Common myeloid progenitor, CD34-positive (primary cell): Measurements from ENCODE around the gene HEBP1.

ENCODE experiments used
- CTCF ChIA-PET: fragments of 350-600 bp; sonication (Branson Sonifier 250); formaldehyde crosslinking; loops from one replicate; lab custom pipeline; 2021; ENCODE audit warnings: antibody characterized with exemption; lab: Charles Lee
- POLR2A ChIA-PET: fragments of 350-600 bp; sonication (Branson Sonifier 250); formaldehyde crosslinking; loops from one replicate; lab custom pipeline; 2021; ENCODE audit warnings: antibody characterized with exemption; lab: Charles Lee
- DNase-seq, 3 donors: peaks; one replicate each; pipeline versions ENCODE4 v3.0.0 to v3.0.0-alpha.2; 2013
- H3K27ac ChIP-seq, 2 experiments: 1 replicate in 1 of 2; 2 replicates in 1 of 2; pipeline ENCODE4 v1.7.0; 2013; ENCODE audit warnings: inconsistent platforms in 2 of 2, low read length in 2 of 2, mild to moderate bottlenecking in 2 of 2, low read depth in 1 of 2, moderate library complexity in 1 of 2; ENCODE audit not compliant: severe bottlenecking in 2 of 2, insufficient read depth in 1 of 2, poor library complexity in 1 of 2
- H3K27me3 ChIP-seq, 5 experiments: replicated peaks in 2 of 5; 1 replicate in 3 of 5; 2 replicates in 2 of 5; pipeline versions ENCODE4 v1.6.1 to v1.7.0; 2013; ENCODE audit warnings: low read length in 4 of 5, mild to moderate bottlenecking in 2 of 5, moderate library complexity in 2 of 5, inconsistent platforms in 1 of 5; ENCODE audit not compliant: insufficient read depth in 5 of 5, control insufficient read depth in 4 of 5
- H3K36me3 ChIP-seq, 4 experiments: 1 replicate in 2 of 4; 2 replicates in 2 of 4; pipeline versions ENCODE4 v1.6.1 to v1.7.0; 2013; ENCODE audit warnings: low read length in 3 of 4, control low read depth in 1 of 4, mild to moderate bottlenecking in 1 of 4; ENCODE audit not compliant: control insufficient read depth in 4 of 4, insufficient read depth in 4 of 4
- H3K4me1 ChIP-seq, 4 experiments: 1 replicate in 3 of 4; 2 replicates in 1 of 4; pipeline versions ENCODE4 v1.6.1 to v1.7.1; 2013; ENCODE audit warnings: low read length in 3 of 4, mild to moderate bottlenecking in 3 of 4, control low read depth in 1 of 4, inconsistent platforms in 1 of 4, moderate library complexity in 1 of 4; ENCODE audit not compliant: control insufficient read depth in 4 of 4, insufficient read depth in 4 of 4; ENCODE audit errors: control extremely low read depth in 1 of 4
- H3K4me3 ChIP-seq, 7 experiments: 1 replicate in 4 of 7; 2 replicates in 3 of 7; pipeline versions ENCODE4 v1.5.1 to v1.7.0; 2013; ENCODE audit warnings: mild to moderate bottlenecking in 7 of 7, low read length in 6 of 7, moderate library complexity in 6 of 7, inconsistent platforms in 2 of 7, low read depth in 2 of 7, control low read depth in 1 of 7; ENCODE audit not compliant: insufficient read depth in 4 of 7, control insufficient read depth in 1 of 7; ENCODE audit errors: extremely low read depth in 1 of 7
- H3K9me3 ChIP-seq, 5 experiments: 1 replicate in 4 of 5; 2 replicates in 1 of 5; pipeline versions ENCODE4 v1.6.1 to v1.7.1; 2013; ENCODE audit warnings: low read length in 4 of 5, mild to moderate bottlenecking in 2 of 5, inconsistent platforms in 1 of 5, low read depth in 1 of 5, moderate library complexity in 1 of 5; ENCODE audit not compliant: control insufficient read depth in 4 of 5, insufficient read depth in 2 of 5; ENCODE audit errors: control extremely low read depth in 1 of 5
- WGBS: methylation state at CpG from one replicate; pipeline ENCODE4 v1.1.5; 2013; ENCODE audit not compliant: insufficient coverage; 5-methylcytosine and 5-hydroxymethylcytosine counted together

Gene HEBP1

GRCh38 chr12:12979126-12979525 lies 20.9 kb downstream of the HEBP1 start:
- WGBS: 100% methylated on average over 1 of the region's 4 CpGs
- peaks cover 0 to 5% (median 3%) of the 10 kb centered on the region in 5 experiments for H3K9me3 ChIP-seq
- no peak overlapping the region for H3K27ac ChIP-seq
- peaks cover 16 to 62% (median 40%) of the 10 kb centered on the region in 4 experiments for H3K36me3 ChIP-seq
- H3K4me3 ChIP-seq: no peak overlapping the region
- CTCF ChIA-PET: interaction anchor here (1.0 to 1.8 kb wide), 3 partner anchors 8 to 63 kb away, joined by 3 to 5 read pairs (median 5); no protein-coding TSS in a partner anchor
- POLR2A ChIA-PET: no interaction called here
- H3K27me3 ChIP-seq: no peaks in the 10 kb centered on the region
- H3K4me1 ChIP-seq: no peaks in the 10 kb centered on the region
- DNase-seq: no peak

GRCh38 chr12:12977231-12977630 lies 22.8 kb downstream of the HEBP1 start:
- WGBS: 100% methylated on average over 4 of the region's 4 CpGs
- ChIA-PET CTCF (interaction anchor here (0.8 to 4.1 kb wide), 6 partner anchors 8 to 235 kb away, joined by 3 to 23 read pairs (median 8); no protein-coding TSS in a partner anchor), POLR2A (no interaction called here)
- H3K36me3 ChIP-seq: peaks cover 31 to 74% (median 50%) of the 10 kb centered on the region in 4 experiments
- no peaks in the 10 kb centered on the region for H3K4me1 ChIP-seq
- H3K27me3 ChIP-seq: no peaks in the 10 kb centered on the region
- DNase-seq: no peak
- H3K9me3 ChIP-seq: peaks cover 0 to 24% (median 20%) of the 10 kb centered on the region in 5 experiments
- no peak overlapping the region for H3K27ac ChIP-seq
- H3K4me3 ChIP-seq: no peak overlapping the region

- ChIA-PET POLR2A (no interaction called here), CTCF (interaction anchor here (0.8 to 4.1 kb wide), 8 partner anchors 9 to 236 kb away, joined by 3 to 23 read pairs (median 6); no protein-coding TSS in a partner anchor)
- no peak overlapping the region for H3K4me3 ChIP-seq
- no peaks in the 10 kb centered on the region for H3K4me1 ChIP-seq
- DNase-seq: no peak
- WGBS: 100% methylated on average over 2 of the region's 2 CpGs
- no peaks in the 10 kb centered on the region for H3K27me3 ChIP-seq
- H3K36me3 ChIP-seq: peaks cover 27 to 78% (median 50%) of the 10 kb centered on the region in 4 experiments
- H3K27ac ChIP-seq: no peak overlapping the region
- H3K9me3 ChIP-seq: peaks cover 1 to 27% (median 21%) of the 10 kb centered on the region in 5 experiments
These were observed 23.7 kb downstream of the HEBP1 start for GRCh38 chr12:12976366-12976765.

GRCh38 chr12:12975322-12976077 lies 24.6 kb downstream of the HEBP1 start:
- DNase-seq: peak; percentile 30 to 41 (median 39)
- POLR2A ChIA-PET: interaction anchor here (0.7 kb wide), 1 partner anchor 147 kb away, joined by 3 read pairs; no protein-coding TSS in a partner anchor
- Histone ChIP-seq H3K9me3 (peaks cover 1 to 27% (median 21%) of the 10 kb centered on the region in 5 experiments), H3K27me3 (no peaks in the 10 kb centered on the region), H3K27ac (no peak overlapping the region), H3K4me3 (no peak overlapping the region), H3K36me3 (peaks cover 22 to 70% (median 43%) of the 10 kb centered on the region in 4 experiments), H3K4me1 (no peaks in the 10 kb centered on the region)
- CTCF ChIA-PET: interaction anchor here (1.0 to 4.1 kb wide), 9 partner anchors 10 to 237 kb away, joined by 3 to 23 read pairs (median 5); no protein-coding TSS in a partner anchor
- WGBS: 82% methylated on average over 11 of the region's 14 CpGs

- ChIA-PET CTCF (interaction anchor here (1.0 to 4.1 kb wide), 8 partner anchors 8 to 238 kb away, joined by 3 to 23 read pairs (median 6); no protein-coding TSS in a partner anchor), POLR2A (no interaction called here)
- DNase-seq: no peak
- peaks cover 18 to 63% (median 35%) of the 10 kb centered on the region in 4 experiments for H3K36me3 ChIP-seq
- no peaks in the 10 kb centered on the region for H3K27me3 ChIP-seq
- 95% methylated on average over 4 of the region's 4 CpGs for WGBS
- H3K9me3 ChIP-seq: peaks cover 1 to 27% (median 21%) of the 10 kb centered on the region in 5 experiments
- H3K4me1 ChIP-seq: no peaks in the 10 kb centered on the region
- no peak overlapping the region for H3K4me3 ChIP-seq
- no peak overlapping the region for H3K27ac ChIP-seq
These were observed 25.9 kb downstream of the HEBP1 start for GRCh38 chr12:12974211-12974610.

- no peaks in the 10 kb centered on the region for H3K4me1 ChIP-seq
- POLR2A ChIA-PET: no interaction called here
- H3K27me3 ChIP-seq: no peaks in the 10 kb centered on the region
- peaks cover 1 to 27% (median 21%) of the 10 kb centered on the region in 5 experiments for H3K9me3 ChIP-seq
- no CpG with 5 or more reads among the region's 2 CpGs for WGBS
- CTCF ChIA-PET: interaction anchor here (2.3 to 4.1 kb wide), 2 partner anchors 57 to 239 kb away, joined by 9 to 23 read pairs; no protein-coding TSS in a partner anchor
- DNase-seq: no peak
- H3K36me3 ChIP-seq: peaks cover 18 to 54% (median 32%) of the 10 kb centered on the region in 4 experiments
- H3K4me3 ChIP-seq: no peak overlapping the region
- H3K27ac ChIP-seq: no peak overlapping the region
These were observed 27.0 kb downstream of the HEBP1 start for GRCh38 chr12:12973019-12973418.

- ChIA-PET CTCF (no interaction called here), POLR2A (no interaction called here)
- Histone ChIP-seq H3K4me3 (no peak overlapping the region), H3K27ac (no peak overlapping the region), H3K36me3 (peaks cover 0 to 3% (median 1%) of the 10 kb centered on the region in 4 experiments), H3K4me1 (peaks cover 0 to 4% (median 0%) of the 10 kb centered on the region in 4 experiments), H3K27me3 (no peaks in the 10 kb centered on the region), H3K9me3 (no peaks in the 10 kb centered on the region)
- no peak for DNase-seq
- WGBS: 100% methylated on average over 3 of the region's 4 CpGs
These were observed 34.2 kb downstream of the HEBP1 start for GRCh38 chr12:12965836-12966235.
